HL-60/S4 treated with retinoic acid at 250 ng/mL for 4 days and 3 days (cell line): ENCODE data around the gene ZFYVE27.

Experiments used
- in situ Hi-C: fragments of 300-500 bp; cut with MboI; formaldehyde crosslinking; loops from 2 replicates; pipeline ENCODE4 v1.7.0; 2022; ENCODE audit warnings: low sequenced_read_pairs

The ZFYVE27 gene, protein sequence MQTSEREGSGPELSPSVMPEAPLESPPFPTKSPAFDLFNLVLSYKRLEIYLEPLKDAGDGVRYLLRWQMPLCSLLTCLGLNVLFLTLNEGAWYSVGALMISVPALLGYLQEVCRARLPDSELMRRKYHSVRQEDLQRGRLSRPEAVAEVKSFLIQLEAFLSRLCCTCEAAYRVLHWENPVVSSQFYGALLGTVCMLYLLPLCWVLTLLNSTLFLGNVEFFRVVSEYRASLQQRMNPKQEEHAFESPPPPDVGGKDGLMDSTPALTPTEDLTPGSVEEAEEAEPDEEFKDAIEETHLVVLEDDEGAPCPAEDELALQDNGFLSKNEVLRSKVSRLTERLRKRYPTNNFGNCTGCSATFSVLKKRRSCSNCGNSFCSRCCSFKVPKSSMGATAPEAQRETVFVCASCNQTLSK

DNA sequence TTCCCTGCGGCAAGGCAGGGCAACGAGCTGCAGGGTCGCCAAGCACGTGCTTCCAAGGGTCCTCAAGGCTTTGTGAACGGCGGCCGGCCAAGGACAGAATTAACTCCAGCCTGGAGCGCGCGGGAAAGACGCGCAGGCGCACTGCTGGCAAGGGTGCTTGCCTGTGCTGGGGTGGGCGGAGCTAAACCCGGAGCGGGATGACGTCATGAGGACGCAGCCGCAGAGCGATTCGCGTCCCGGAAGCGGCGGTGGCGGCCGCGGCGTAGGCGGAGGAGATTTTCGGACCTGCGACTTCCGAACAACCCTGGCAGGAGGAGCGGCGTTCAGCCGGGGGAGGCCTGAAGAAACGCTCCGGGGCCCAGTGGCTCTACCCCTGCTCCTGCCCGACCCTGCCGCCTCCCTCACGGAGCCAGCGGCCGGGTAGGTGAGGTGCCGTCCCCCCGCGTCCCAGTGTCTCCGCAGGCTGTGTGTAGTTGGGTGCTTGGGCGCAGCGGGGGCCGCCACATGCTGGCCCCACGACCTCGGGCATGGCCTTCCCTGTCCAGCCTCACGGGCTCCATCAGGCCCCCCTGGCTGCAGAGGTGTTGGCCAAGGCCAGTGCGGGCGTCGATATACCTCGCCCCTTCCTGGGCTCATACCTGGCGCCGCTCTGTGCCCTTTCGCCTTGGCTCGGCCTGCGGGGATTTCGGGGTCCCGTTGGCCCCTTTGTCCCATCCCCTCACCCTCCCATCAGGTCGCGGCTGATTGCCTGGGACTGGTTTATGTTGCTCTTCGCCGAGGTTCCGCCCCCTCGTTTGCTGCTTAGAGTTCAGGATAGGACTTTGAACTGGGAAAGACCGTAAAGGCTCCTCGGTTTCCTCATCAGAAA, at the start of gene ZFYVE27:
Gene ZFYVE27 (plus strand): TSS at position 227 of the 868 bp plus-strand sequence. CDS start 1,350 bp downstream, outside the sequence.
- in situ Hi-C loops: no loop called here

DNA sequence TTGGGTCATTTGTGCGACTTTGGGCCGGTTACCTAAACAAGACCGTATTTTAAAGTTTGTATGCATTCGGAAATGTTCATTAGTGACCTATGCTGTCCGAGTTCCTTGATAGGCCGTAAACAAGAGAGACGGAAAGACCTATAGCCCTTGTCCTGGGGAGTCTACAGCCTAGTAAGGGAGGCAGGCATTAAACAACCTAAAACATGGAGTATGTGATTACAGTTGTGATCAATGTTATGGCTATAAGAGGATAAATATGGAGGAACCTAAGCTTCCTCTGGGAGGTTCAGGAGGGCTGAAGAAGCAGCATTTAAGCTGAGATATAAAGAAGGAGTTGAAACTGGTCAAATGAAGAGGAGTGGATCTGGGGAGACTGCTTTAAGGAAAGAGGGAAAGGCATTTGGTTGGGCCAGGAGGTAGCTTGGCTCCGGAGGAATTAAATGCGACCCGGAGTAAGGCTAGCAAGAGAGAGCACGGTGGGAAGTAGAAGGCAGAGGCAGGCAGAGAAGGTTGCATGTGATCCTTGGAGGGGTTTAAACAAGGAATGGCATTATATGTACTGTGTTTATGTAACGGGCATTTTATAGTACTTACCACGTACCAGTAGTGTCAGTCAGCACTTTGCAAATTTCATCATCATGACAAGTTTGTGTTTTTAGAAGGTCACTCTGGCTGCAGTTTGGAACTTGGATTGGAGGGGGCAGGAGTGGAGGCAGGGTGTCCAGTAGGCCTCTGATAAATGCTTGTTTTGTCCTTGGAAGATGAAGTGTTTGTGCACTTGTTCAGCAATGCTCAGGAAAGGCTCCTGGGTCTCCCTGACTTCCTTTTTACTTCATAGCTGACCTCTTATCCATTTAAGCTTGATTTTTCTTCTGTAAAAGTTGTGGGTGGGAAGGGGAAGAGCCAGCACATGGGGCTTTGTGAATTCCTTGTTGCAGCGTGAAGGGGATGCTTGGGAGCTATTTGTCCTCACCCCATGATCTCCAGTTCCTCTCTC, 48.8 kb upstream of the ZFYVE27 start:
- in situ Hi-C loops: no loop called here

DNA sequence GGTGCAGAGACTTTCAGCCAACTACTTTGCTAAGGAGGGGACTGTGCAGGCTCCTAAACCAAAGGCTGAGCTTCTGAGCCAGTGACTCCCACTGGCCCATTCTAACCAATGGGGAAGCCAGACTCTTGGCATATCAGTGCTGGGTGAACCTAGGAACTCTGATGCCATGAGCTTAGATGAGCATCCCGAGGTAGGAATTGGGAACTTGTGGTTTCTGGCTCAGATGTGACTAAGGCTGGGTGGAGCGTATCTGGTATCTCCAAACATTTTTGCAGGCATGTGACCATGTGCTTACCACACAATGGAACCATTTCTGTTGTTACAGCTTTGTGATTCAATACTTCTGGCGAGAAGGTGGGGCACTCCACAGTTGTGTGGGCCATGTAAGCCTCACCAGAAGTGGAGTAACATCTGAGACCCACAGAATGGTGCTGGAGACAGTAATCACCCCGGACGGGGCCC, 47.3 kb upstream of the ZFYVE27 start:
- in situ Hi-C loops: no loop called here

DNA sequence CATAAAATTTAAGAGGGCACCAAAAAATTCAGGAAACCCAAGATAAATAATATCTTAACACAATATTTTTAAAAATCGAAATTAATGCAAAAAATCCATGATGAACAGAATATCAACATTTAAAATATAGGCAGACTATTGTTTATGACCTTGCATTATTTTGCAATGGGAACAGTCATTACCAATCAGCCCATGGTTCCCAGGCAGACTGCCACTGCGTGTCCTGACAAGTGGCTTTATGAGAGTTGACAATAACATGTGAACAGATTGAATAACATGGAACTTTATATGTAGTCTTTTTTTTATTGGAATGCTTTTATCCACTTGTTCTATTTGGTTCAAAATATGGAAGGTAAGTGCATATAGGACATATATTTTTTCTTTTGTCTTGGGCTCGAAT, 46.8 kb upstream of the ZFYVE27 start:
- in situ Hi-C loops: no loop called here

DNA sequence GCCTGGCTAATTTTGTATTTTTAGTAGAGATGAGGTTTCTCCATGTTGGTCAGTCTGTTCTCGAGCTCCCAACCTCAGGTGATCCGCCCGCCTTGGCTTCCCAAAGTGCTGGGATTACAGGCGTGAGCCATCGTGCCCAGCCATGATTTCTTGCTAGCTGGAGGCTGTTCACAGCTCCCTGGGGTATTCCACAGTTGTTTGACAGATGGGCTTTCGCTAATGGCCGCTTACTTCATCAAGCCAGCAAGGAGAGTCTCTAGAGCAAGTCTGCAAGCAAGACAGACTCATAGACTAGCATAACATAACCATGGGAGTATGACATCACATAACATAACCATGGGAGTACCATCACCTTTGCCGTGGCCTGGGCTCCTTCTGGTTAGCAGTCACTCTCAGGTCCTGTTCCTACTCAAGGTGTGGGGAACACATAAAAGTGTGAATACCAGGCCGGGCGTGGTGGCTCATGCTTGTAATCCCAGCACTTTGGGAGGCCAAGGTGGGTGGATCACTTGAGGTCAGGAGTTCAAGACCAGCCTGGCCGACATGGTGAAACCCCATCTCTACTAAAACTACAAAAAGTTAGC, 38.8 kb upstream of the ZFYVE27 start:
- in situ Hi-C loops: loop anchor here (5.0 kb wide), 1 partner anchor 1296 kb away; no protein-coding TSS in a partner anchor

DNA sequence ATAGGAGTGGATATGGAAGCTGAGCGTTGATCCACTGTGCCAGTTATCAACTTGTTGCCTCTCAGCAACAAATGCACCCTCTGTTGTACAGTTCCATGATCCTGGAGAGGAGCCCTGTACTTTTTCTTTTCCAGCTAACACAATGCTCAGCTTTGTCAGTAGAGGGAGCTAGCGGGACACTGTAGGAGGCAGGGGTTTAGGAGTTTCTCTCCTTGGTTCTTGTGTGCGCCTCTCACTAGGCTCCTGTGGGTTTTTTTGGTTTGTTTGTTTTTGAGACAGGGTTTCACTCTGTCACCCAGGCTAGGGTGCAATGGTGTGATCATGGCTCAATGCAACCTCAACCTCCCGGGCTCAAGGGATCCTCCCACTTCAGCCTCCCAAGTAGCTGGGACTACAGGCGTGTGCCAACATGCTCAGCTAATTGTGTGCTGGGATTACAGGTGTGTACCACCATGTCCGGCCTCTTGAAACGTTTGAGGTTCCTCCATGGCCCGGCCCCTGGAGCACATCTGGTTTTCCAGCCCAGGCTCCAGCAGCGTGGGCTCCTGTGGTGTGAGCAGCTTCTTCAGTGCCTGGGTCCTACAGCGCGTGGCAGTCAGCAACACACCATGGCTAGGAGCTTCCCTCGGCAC, 35.4 kb upstream of the ZFYVE27 start:
- in situ Hi-C loops: no loop called here

DNA sequence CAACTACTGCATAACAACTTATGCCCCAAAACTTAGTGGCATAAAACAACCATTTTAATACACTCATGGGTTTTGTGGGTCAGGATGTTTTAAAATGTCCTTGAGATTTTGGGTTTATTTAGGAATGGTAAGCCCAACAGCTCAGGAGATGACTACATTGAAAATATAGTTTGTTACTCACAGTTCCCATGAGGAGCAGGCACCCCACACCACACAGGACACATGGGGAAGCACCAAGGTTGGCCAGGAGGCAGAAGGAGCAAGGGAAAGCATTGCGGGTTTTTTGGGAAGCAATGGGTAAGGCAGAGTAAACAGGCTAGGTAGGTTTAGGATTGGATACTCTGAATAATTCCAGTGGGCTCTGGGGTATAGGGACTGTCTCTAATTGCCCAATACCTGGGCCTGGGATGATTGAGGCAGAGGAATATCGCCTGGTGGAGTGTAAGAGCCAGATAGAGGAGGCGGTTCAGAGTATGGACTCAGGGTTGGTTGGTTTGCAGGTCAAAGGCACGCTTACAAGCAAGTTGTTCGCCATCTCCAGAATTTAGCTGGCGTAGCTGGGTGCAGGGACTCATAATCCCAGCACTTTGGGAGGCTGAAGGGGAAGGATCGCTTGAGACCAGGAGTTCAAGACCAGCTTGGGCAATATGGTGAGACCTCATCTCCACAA, 33.4 kb upstream of the ZFYVE27 start:
- in situ Hi-C loops: no loop called here

DNA sequence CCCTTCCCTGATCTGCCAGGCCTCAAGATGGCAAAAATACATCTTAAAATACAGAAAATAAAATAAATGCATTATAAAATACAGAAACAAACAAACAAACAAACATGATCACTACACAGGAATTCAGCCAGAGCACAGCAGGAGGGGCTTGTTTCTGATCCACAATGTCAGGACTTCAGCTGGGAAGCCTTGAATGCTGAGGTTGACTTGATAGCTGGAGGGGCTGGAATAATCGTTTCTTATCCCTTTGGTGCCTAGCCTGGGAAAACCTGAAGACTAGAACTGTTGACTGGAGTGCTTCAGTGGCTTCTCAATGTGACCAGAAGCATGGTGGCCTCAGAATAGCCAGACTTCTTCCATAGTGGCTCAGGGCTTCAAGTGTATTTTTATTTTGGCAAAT, 32.6 kb upstream of the ZFYVE27 start:
- in situ Hi-C loops: no loop called here

DNA sequence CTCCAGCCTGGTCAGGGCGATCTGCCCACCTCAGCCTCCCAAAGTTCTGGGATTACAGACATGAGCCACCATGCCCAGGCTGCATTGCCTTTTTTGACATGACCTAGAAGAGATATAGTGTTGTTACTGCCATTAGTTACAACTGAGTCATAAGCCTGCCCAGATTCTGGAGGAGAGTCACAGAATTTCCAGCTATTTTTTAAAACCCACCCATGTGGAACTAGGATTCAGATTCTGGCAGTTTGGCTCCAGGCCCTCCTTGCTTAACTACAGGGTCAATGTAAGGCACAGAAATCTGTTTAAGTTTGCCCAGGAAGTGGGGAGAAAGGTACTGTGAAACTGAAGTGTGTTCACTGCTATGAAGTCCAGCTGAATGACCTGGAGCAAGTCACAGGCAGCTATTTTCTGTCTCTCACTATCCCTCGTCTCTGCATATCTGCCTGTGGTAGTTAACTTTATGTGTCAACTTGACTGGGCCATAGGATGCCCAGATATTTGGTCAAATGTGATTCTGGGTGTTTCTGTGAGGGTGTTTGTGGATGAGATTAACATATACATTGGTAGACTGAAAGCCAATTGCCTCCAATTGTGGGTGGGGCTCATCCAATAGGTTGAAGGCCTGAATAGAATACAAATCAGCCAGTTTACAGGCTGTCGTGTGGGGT, 31.8 kb upstream of the ZFYVE27 start:
- in situ Hi-C loops: no loop called here

DNA sequence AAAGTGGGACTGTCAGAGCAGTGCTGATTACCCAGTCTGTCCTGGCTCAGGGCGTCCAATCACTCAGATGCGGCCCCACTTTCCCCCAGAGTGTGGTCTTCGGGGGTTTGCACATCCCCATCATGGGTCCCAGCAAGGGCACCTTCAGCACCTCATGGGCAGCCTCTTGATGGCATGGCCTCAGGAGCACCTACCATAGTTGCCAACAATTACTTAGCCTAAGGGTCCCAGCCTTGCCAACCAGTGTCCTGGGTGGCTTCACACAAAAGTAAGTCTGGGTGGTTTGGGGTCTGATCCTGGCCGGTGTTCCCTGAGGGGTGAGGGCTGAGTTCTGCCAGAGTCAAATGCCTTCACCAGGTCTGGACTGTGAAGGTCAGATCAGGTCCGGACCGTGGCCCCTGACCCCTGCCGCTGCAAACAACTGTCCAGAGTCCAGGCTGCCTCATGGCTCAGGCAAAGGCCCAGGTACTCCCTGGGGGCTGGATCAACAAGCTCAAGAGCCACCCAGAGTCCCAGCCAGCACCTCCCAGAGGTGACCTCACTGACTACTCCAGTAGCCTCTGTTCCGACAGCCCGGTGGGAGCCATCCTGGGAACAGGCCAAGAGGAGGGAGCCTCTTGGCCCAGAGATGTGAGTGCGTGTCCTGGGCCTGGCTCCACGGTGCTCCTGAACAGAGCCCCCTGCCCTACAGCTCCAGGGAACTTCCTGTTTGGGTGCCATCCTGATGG, 29.6 kb upstream of the ZFYVE27 start:
- in situ Hi-C loops: no loop called here

DNA sequence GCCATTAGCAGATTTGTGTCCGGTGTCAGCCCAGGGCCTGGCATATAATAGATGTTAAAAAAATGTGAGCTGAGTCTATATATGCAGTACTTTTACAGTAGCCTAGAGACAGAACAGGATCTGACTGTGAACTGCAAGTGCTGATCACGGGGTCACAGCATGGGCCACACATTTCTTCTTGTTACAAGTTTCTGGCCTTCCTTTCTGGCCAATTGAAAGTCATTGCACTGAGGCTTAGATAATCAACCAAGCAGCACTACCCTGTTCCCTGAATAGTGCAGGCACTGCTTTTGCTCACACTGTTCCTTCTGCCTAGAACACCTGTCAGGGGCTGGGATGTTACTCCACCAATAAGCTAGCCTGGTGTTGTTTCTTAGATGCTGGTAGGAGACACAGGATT, 28.8 kb upstream of the ZFYVE27 start:
- in situ Hi-C loops: no loop called here

DNA sequence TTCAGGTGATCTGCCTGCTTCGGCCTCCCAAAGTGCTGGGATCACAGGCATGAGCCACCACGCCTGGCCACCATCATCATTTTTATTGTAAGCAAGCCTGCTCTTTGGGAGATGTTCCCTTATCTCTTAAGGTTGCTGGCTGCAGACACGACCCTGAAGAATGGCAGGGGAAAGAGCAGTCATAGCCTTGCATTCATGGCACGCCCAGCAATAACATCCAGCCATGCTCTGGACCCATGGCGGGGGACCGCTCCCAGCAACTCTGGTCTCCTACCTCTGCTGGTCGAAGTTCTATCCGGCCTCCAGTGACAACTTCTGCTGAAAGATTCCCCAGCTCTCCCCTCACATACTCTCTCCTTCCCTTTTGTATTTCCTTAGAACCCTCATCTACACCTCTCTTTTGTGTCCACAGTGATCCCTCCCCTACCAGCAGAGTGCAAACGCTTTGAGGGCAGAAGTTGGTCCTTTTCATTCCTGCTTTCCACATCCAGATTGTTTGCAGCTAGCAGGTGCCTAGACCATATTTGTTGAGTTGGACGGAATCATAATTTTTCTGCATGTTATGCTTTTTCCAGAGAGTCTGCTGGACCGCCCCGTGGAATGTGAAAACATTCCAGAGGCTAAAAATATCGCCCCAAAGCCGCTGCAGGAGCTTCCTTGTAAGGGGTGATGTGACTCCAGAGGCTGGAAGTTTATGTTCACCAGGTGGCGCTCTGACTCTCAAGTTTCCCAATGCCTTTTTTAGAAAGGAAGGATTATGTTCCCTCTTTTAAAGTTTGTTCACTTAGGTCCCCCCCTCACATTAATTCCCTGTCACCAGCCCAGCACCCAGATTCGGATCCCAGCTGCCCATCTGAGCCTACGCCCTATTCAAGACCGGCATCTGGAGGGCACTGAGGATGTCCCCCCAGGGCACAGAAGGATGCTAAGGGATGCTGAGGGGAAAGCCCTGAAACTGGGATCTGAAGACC, 27.7 kb upstream of the ZFYVE27 start:
- in situ Hi-C loops: no loop called here

DNA sequence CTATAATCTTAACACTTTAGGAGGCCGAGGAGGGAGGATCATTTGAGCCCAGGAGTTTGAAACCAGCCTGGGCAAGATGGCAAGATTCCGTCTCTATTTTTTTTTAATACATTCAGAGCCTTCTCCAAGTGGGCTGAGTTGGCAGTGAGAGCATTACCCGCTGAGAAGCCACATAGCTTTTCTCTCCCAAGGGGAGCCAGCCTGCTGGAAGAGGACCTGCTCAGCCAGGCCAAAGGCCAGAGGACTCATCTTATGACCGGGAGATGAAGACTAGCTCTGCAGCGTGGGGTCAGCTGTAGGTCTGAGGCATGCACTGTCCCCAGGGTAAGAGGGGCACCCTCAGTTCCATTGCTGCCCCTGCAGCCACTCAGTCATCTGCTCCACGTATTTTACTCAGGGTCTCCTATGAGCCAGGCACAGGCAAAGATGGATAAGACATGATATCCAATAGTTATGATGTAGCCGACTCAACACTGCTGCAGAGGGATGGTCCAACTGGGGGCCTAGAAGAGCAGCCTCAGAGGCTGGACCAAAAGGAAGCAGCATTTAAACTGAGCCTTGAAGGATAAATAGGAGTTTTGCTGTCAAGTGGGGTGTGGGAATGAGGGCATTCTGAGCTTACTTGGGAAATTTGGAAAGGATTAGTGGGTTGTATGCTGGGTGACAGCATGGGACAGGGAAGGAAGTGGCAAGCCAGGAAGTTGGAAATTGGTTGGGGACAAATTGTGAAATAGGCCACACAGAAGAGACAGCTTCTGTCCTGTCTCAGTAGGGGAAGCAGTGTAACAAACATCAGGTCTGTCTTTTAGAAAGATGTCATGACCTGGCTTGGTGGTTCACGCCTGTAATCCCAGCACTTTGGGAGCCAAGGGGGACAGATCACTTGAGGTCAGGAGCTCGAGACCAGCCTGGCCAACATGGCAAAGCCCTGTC, 25.0 kb upstream of the ZFYVE27 start:
- in situ Hi-C loops: no loop called here

DNA sequence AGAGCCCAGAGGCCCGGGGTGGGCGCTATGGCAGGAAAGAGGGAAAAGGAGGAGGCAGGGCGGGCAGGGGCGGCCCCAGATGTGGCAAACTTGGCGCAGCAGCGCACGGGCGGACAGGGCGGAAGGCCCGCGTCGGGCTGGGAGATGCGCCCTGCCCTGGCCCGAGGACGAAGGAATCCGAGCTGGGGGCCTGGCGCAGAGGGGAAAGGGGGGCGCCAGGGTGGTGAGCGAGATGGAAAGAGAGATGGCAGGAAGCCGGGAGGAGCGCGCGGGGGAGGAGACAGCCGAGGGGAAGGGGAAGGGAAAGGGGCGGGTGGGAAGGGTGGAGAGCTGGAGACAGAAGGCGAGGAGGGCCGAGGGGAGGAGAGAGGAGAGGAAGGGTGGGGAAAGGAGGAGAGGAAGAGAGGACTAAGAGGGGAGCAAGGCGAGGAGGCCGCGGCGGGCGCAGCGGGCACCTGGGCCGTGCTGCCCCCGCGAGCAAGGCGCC, 23.5 kb upstream of the ZFYVE27 start, which contains the start of gene MARVELD1:
Gene MARVELD1 (plus strand): TSS at position 392 of the 487 bp plus-strand sequence. CDS start 147 bp downstream, outside the sequence.
- in situ Hi-C loops: no loop called here

DNA sequence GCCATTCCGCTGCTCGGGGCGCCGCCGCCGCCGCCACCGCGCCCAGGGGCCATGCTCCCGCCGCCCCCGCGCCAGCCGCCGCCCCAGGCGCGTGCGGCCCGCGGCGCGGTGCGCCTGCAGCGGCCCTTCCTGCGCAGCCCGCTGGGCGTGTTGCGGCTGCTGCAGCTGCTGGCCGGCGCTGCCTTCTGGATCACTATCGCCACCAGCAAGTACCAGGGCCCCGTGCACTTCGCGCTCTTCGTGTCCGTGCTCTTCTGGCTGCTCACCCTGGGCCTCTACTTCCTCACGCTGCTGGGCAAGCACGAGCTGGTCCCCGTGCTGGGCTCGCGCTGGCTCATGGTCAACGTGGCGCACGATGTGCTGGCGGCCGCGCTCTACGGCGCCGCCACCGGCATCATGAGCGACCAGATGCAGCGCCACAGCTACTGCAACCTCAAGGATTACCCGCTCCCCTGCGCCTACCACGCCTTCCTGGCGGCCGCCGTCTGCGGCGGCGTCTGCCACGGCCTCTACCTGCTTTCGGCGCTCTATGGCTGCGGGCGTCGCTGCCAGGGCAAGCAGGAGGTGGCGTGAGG, 23.0 kb upstream of the ZFYVE27 start:
- in situ Hi-C loops: no loop called here
